HEK293 (cell line): ENCODE data around the gene ADCYAP1R1.
A peak's percentile ranks its signal among the peaks of the same experiment; 100 is the strongest.

Experiments used
- CTCF ChIA-PET: fragments of 350-600 bp; formaldehyde crosslinking; extraction: SDS; loops from one replicate; lab custom pipeline; 2021; ENCODE audit warnings: antibody characterized with exemption; lab: Yijun Ruan, JAX
- POLR2A ChIA-PET: fragments of 300-600 bp; formaldehyde crosslinking; extraction: SDS; loops from one replicate; lab custom pipeline; 2020; ENCODE audit warnings: antibody characterized with exemption, inconsistent platforms; lab: Yijun Ruan, JAX
- H3K27ac ChIP-seq: fragments of 200-500 bp; sonication (Bioruptor generic); 2 replicates; pipeline ENCODE4 v1.5.1; 2014; ENCODE audit warnings: low read depth, low read length, control low read depth, inconsistent platforms; ENCODE audit errors: extremely low read depth
- H3K36me3 ChIP-seq, 2 experiments: fragments of 200-500 bp in 1 of 2; sonication (Bioruptor generic) in 1 of 2; 1 replicate in 1 of 2; 2 replicates in 1 of 2; pipeline ENCODE4 v1.5.1; 2014 to 2017; ENCODE audit warnings: inconsistent platforms in 2 of 2, low read length in 2 of 2; ENCODE audit not compliant: control insufficient read depth in 2 of 2, insufficient read depth in 1 of 2
- H3K4me1 ChIP-seq: fragments of 200-500 bp; sonication (Bioruptor generic); 2 replicates; pipeline ENCODE4 v1.5.1; 2014; ENCODE audit warnings: mild to moderate bottlenecking, low read length, inconsistent platforms; ENCODE audit not compliant: control insufficient read depth, insufficient read depth
- H3K4me3 ChIP-seq: 2 replicates; pipeline ENCODE4 v1.5.1; 2011; ENCODE audit warnings: low read depth, mild to moderate bottlenecking, control low read depth, low read length, moderate library complexity
- H3K9me3 ChIP-seq: fragments of 200-500 bp; sonication (Bioruptor generic); 2 replicates; pipeline ENCODE4 v1.5.1; 2014; ENCODE audit warnings: low read depth, low read length, inconsistent platforms; ENCODE audit not compliant: control insufficient read depth, insufficient read depth
- KLF10 ChIP-seq: fragments of 450-650 bp; IDR thresholded peaks from 2 replicates; pipeline ENCODE4 v1.5.1; 2018; ENCODE audit warnings: missing biosample characterization, mild to moderate bottlenecking, missing genetic modification characterization
- PRDM1 ChIP-seq: fragments of 450-650 bp; formaldehyde crosslinking; IDR thresholded peaks from 2 replicates; pipeline ENCODE4; 2016; ENCODE audit warnings: missing biosample characterization, missing genetic modification characterization
- SCRT1 ChIP-seq: fragments of 450-650 bp; formaldehyde crosslinking; IDR thresholded peaks from 2 replicates; pipeline ENCODE4 v1.5.1; 2016; ENCODE audit warnings: missing biosample characterization, missing genetic modification characterization, borderline replicate concordance
- TRIM28 ChIP-seq: IDR thresholded peaks from 2 replicates; pipeline ENCODE4 v1.6.1; 2011; ENCODE audit warnings: low read length, control low read depth, borderline replicate concordance
- WT1 ChIP-seq: fragments of 450-650 bp; formaldehyde crosslinking; IDR thresholded peaks from 2 replicates; pipeline ENCODE4 v1.5.1; 2016; ENCODE audit warnings: missing biosample characterization, missing genetic modification characterization
- ZBTB26 ChIP-seq: fragments of 450-650 bp; formaldehyde crosslinking; optimal IDR thresholded peaks from 2 replicates; pipeline ENCODE3; 2016; ENCODE audit warnings: missing biosample characterization, mild to moderate bottlenecking, missing genetic modification characterization
- ZNF157 ChIP-seq: fragments of 450-650 bp; formaldehyde crosslinking; IDR thresholded peaks from 2 replicates; pipeline ENCODE4 v1.5.1; 2016; ENCODE audit warnings: missing biosample characterization, missing genetic modification characterization
- ZNF2 ChIP-seq: fragments of 450-650 bp; formaldehyde crosslinking; IDR thresholded peaks from 2 replicates; pipeline ENCODE4 v1.5.1; 2016; ENCODE audit warnings: missing biosample characterization, missing genetic modification characterization
- ZNF223 ChIP-seq: fragments of 450-650 bp; formaldehyde crosslinking; IDR thresholded peaks from 2 replicates; pipeline ENCODE4 v1.5.1; 2016; ENCODE audit warnings: missing biosample characterization, missing genetic modification characterization
- ZNF354C ChIP-seq: fragments of 450-650 bp; formaldehyde crosslinking; IDR thresholded peaks from 2 replicates; pipeline ENCODE4 v1.5.1; 2016; ENCODE audit warnings: missing biosample characterization, missing genetic modification characterization, low read depth, borderline replicate concordance
- ZNF362 ChIP-seq: fragments of 450-650 bp; formaldehyde crosslinking; IDR thresholded peaks from 2 replicates; pipeline ENCODE4 v1.5.1; 2016; ENCODE audit warnings: missing biosample characterization, missing genetic modification characterization
- ZNF473 ChIP-seq: fragments of 450-650 bp; formaldehyde crosslinking; IDR thresholded peaks from 2 replicates; pipeline ENCODE4 v1.5.1; 2017; ENCODE audit warnings: missing biosample characterization, missing genetic modification characterization
- ZNF664 ChIP-seq: fragments of 450-650 bp; formaldehyde crosslinking; IDR thresholded peaks from 2 replicates; pipeline ENCODE4 v1.5.1; 2016; ENCODE audit warnings: missing biosample characterization, missing genetic modification characterization
- ZNF776 ChIP-seq: fragments of 450-650 bp; formaldehyde crosslinking; IDR thresholded peaks from 2 replicates; pipeline ENCODE4 v1.5.0; 2017; ENCODE audit warnings: missing biosample characterization, missing genetic modification characterization, borderline replicate concordance
- ZNF791 ChIP-seq: fragments of 450-650 bp; formaldehyde crosslinking; IDR thresholded peaks from 2 replicates; pipeline ENCODE4 v1.5.1; 2016; ENCODE audit warnings: missing biosample characterization, missing genetic modification characterization
- ZSCAN4 ChIP-seq: fragments of 450-650 bp; formaldehyde crosslinking; IDR thresholded peaks from 2 replicates; pipeline ENCODE4 v1.5.1; 2017; ENCODE audit warnings: missing biosample characterization, missing genetic modification characterization
- TF ChIP-seq, protein P1 (sequence below): fragments of 450-650 bp; formaldehyde crosslinking; IDR thresholded peaks from 2 replicates; pipeline ENCODE4 v1.5.1; 2016; ENCODE audit warnings: missing biosample characterization, missing genetic modification characterization
- TF ChIP-seq, protein P2 (sequence below): fragments of 450-650 bp; formaldehyde crosslinking; IDR thresholded peaks from 2 replicates; pipeline ENCODE4 v1.5.1; 2016; ENCODE audit warnings: missing biosample characterization, missing genetic modification characterization

The ADCYAP1R1 gene

DNA sequence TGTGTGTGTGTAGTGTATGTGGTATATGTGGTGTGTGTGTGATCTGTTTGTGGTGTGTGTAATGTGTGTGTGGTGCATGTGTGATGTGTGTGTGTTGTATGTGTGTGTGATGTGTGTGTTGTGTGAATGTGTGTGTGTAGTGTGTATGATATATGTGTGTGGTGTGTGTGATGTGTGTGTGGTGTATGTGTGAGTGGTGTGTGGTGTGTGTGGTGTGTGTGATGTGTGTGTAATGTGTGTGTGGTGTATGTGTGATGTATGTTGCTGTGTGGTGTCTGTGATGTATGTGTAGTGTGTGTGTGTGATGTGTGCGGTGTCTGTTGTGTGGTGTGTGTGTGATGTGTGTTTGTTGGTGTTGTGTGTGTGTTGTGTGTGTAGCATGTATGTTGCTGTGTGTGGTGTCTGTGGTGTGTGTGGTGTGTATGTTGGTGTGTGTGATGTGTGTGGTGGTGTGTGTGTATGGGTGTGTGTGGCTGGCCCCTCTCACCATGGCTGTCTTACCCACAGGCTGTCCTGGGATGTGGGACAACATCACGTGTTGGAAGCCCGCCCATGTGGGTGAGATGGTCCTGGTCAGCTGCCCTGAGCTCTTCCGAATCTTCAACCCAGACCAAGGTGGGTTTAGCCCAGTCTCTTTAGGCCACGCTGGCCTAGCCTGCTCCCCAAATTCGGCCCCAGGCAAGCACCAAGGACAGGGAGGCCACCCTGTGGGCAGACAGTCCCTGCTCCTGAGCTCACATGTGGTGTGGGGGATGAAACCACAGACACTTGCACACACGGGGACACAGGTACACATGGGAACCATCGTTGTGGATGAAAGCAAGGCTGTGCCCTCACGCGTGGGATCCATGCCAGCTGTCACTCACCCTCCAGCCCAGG, 25.6 kb downstream of the ADCYAP1R1 start:
- H3K4me3 ChIP-seq: no peak overlapping the region
- TF ChIP-seq KLF10 (tag by site-specific recombination) (no peak), ZNF776 (tag by site-specific recombination) (peak; percentile 15; the same call in 1 of the 2 replicates), ZSCAN4 (tag by site-specific recombination) (peak; percentile 19; the same call in 1 of the 2 replicates), PRDM1 (no peak), ZNF2 (tag by site-specific recombination) (no peak), WT1 (no peak)
- TF ChIP-seq, protein P1, sequence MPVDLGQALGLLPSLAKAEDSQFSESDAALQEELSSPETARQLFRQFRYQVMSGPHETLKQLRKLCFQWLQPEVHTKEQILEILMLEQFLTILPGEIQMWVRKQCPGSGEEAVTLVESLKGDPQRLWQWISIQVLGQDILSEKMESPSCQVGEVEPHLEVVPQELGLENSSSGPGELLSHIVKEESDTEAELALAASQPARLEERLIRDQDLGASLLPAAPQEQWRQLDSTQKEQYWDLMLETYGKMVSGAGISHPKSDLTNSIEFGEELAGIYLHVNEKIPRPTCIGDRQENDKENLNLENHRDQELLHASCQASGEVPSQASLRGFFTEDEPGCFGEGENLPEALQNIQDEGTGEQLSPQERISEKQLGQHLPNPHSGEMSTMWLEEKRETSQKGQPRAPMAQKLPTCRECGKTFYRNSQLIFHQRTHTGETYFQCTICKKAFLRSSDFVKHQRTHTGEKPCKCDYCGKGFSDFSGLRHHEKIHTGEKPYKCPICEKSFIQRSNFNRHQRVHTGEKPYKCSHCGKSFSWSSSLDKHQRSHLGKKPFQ (tag by site-specific recombination): peak; percentile 70; the same call in 1 of the 2 replicates
- TF ChIP-seq, all 188 proteins: peak for 3
- H3K4me1 ChIP-seq: no peaks in the 10 kb centered on the region
- ChIA-PET CTCF (interaction anchor here (0.7 to 1.0 kb wide), 3 partner anchors 12 to 139 kb away, joined by 3 to 4 read pairs (median 3); no protein-coding TSS in a partner anchor), POLR2A (no interaction called here)
- H3K9me3 ChIP-seq: no peaks in the 10 kb centered on the region
- H3K36me3 ChIP-seq: no peaks in the 10 kb centered on the region
- no peak overlapping the region for H3K27ac ChIP-seq

DNA sequence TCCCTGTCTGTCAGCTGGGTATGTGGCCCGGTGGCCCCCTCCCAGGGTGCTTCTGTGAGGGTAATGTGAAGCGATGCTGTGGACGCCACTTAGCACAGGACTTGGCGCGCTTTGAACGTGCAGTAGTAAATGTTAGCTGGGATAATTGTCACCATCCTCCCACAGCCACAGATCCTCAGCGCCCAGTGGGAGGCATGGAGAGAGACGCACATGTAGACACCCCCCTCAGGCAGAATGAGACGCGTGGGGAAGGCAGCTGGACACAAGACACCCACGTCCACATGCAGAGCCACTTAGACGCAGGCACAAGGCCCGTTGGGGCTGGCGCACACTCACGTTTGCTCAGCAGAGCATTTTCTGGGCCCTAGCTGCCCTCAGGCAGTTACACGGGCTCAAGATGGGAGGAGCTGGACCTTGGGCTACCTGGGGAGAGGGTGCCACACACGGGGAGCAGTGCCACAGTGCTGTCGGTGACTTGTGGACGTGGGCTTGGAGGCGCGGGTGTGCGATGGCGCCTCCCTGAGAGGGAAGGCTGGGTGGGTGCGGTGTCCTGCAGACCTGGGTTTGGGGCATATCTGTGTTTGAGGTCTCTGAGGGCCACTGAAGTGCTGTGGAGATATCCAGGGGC, 26.4 kb downstream of the ADCYAP1R1 start:
- no peaks in the 10 kb centered on the region for H3K9me3 ChIP-seq
- no peak overlapping the region for H3K27ac ChIP-seq
- POLR2A ChIA-PET: no interaction called here
- CTCF ChIA-PET: interaction anchor here (0.7 to 1.0 kb wide), 2 partner anchors 11 to 16 kb away, joined by 3 to 4 read pairs; no protein-coding TSS in a partner anchor
- TF ChIP-seq ZNF776 (tag by site-specific recombination) (no peak), ZNF791 (no peak)
- no peaks in the 10 kb centered on the region for H3K4me1 ChIP-seq
- no peaks in the 10 kb centered on the region for H3K36me3 ChIP-seq
- H3K4me3 ChIP-seq: no peak overlapping the region

DNA sequence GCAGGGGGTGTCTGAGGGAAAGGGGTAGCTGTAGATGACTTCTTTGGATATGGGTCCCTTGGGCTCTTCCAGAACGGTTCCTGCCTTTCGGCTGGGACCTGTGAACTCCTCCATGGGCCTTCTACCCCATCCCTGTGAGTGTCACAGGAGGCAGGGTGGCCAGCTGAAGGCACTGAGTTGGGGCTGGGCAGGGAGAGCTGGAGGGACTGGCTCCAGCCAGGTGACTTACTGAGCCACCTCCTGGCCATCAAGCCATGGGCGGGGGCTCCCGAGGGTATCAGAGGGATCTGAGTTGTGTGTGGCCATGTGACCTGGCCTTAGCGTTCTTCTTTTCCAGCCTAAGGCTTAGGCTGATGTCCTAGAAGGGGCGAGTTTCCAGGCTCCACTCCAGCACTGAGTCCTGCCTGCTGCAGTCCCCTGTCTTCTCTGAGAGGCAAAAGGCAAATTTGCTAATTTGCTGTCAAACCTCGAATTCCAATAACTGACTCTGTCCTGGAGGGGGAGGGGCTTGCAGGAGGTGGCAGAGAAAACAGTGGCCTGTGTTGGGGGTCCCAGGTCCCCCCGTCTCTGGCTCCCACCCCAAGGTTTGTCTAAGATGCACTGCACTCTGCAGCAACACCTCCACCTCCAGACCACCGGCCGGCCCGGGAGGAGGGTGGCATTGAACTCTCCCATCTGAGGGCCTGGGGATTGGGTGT, 27.2 kb downstream of the ADCYAP1R1 start:
- Histone ChIP-seq H3K4me3 (no peak overlapping the region), H3K36me3 (no peaks in the 10 kb centered on the region), H3K9me3 (no peaks in the 10 kb centered on the region), H3K27ac (no peak overlapping the region), H3K4me1 (no peaks in the 10 kb centered on the region)
- ChIA-PET POLR2A (no interaction called here), CTCF (interaction anchor here (1.0 kb wide), 1 partner anchor 17 kb away, joined by 4 read pairs; no protein-coding TSS in a partner anchor)
- no peak for TF ChIP-seq ZNF354C (tag by site-specific recombination)
- no peak for TF ChIP-seq ZNF664 (tag by site-specific recombination)
- no peak for TF ChIP-seq ZBTB26 (tag by site-specific recombination)
- TF ChIP-seq, protein P2, sequence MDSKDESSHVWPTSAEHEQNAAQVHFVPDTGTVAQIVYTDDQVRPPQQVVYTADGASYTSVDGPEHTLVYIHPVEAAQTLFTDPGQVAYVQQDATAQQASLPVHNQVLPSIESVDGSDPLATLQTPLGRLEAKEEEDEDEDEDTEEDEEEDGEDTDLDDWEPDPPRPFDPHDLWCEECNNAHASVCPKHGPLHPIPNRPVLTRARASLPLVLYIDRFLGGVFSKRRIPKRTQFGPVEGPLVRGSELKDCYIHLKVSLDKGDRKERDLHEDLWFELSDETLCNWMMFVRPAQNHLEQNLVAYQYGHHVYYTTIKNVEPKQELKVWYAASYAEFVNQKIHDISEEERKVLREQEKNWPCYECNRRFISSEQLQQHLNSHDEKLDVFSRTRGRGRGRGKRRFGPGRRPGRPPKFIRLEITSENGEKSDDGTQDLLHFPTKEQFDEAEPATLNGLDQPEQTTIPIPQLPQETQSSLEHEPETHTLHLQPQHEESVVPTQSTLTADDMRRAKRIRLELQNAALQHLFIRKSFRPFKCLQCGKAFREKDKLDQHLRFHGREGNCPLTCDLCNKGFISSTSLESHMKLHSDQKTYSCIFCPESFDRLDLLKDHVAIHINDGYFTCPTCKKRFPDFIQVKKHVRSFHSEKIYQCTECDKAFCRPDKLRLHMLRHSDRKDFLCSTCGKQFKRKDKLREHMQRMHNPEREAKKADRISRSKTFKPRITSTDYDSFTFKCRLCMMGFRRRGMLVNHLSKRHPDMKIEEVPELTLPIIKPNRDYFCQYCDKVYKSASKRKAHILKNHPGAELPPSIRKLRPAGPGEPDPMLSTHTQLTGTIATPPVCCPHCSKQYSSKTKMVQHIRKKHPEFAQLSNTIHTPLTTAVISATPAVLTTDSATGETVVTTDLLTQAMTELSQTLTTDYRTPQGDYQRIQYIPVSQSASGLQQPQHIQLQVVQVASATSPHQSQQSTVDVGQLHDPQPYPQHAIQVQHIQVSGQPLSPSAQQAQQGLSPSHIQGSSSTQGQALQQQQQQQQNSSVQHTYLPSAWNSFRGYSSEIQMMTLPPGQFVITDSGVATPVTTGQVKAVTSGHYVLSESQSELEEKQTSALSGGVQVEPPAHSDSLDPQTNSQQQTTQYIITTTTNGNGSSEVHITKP: no peak
- no peak for TF ChIP-seq ZNF362 (tag by site-specific recombination)
- TF ChIP-seq SCRT1: no peak
- no peak for TF ChIP-seq ZNF2 (tag by site-specific recombination)
- no peak for TF ChIP-seq ZNF473 (tag by site-specific recombination)
- no peak for TF ChIP-seq ZNF157 (tag by site-specific recombination)
- TF ChIP-seq ZNF223 (tag by site-specific recombination): no peak
- TF ChIP-seq TRIM28: no peak
